ENCODE data around the gene IL10RB.
"Not testable (repeated sequence)": the region's sequence is repeated elsewhere in the genome, so short reads cannot be mapped to it uniquely, and the experiment has no call there.

IL10RB gene

GRCh38 chr21:33251119-33251518, 15.0 kb upstream of the IL10RB start:
- Mint-ChIP-seq H3K4me3 (no peak overlapping the region), H3K36me3 (peaks cover 81% of the 10 kb centered on the region), H3K27me3 (no peaks in the 10 kb centered on the region), H3K27ac (peak overlapping the region; percentile 9), H3K4me1 (peaks cover 21% of the 10 kb centered on the region), H3K9me3 (no peaks in the 10 kb centered on the region)
- no peak for ATAC-seq

GRCh38 chr21:33253382-33253781, 12.8 kb upstream of the IL10RB start:
- not testable (repeated sequence) for H3K27me3 Mint-ChIP-seq, H3K9me3 Mint-ChIP-seq, ATAC-seq, H3K4me3 Mint-ChIP-seq
- Mint-ChIP-seq H3K36me3 (peaks cover 81% of the 10 kb centered on the region), H3K4me1 (peaks cover 31% of the 10 kb centered on the region), H3K27ac (peak overlapping the region; percentile 22)

GRCh38 chr21:33254766-33255165, 11.4 kb upstream of the IL10RB start:
- Mint-ChIP-seq H3K9me3 (peaks cover 9% of the 10 kb centered on the region), H3K27ac (peak overlapping the region; percentile 54), H3K36me3 (peaks cover 75% of the 10 kb centered on the region), H3K4me3 (no peak overlapping the region), H3K27me3 (no peaks in the 10 kb centered on the region), H3K4me1 (peaks cover 34% of the 10 kb centered on the region)
- ATAC-seq = no peak

- ATAC-seq = peak; percentile 53
- Mint-ChIP-seq H3K4me3 (no peak overlapping the region), H3K4me1 (peaks cover 32% of the 10 kb centered on the region), H3K27ac (peak overlapping the region; percentile 54), H3K9me3 (peaks cover 9% of the 10 kb centered on the region), H3K36me3 (peaks cover 69% of the 10 kb centered on the region), H3K27me3 (no peaks in the 10 kb centered on the region)
These were observed 10.8 kb upstream of the IL10RB start for GRCh38 chr21:33255404-33255803.

GRCh38 chr21:33256019-33256418, 10.1 kb upstream of the IL10RB start:
- Mint-ChIP-seq H3K9me3 (peaks cover 9% of the 10 kb centered on the region), H3K4me1 (peaks cover 32% of the 10 kb centered on the region), H3K4me3 (no peak overlapping the region), H3K36me3 (peaks cover 63% of the 10 kb centered on the region), H3K27ac (peak overlapping the region; percentile 52), H3K27me3 (no peaks in the 10 kb centered on the region)
- ATAC-seq = no peak

GRCh38 chr21:33257094-33257803, 8.9 kb upstream of the IL10RB start:
- Mint-ChIP-seq H3K4me3 (no peak overlapping the region), H3K27me3 (no peaks in the 10 kb centered on the region), H3K4me1 (peaks cover 39% of the 10 kb centered on the region), H3K36me3 (peaks cover 57% of the 10 kb centered on the region), H3K9me3 (peaks cover 9% of the 10 kb centered on the region), H3K27ac (peak overlapping the region; percentile 52)
- ATAC-seq = no peak

- peaks cover 9% of the 10 kb centered on the region for H3K9me3 Mint-ChIP-seq
- H3K4me1 Mint-ChIP-seq = peaks cover 39% of the 10 kb centered on the region
- H3K4me3 Mint-ChIP-seq = no peak overlapping the region
- peak overlapping the region; percentile 52 for H3K27ac Mint-ChIP-seq
- H3K36me3 Mint-ChIP-seq = peaks cover 57% of the 10 kb centered on the region
- no peak for ATAC-seq
- no peaks in the 10 kb centered on the region for H3K27me3 Mint-ChIP-seq
These were observed 7.7 kb upstream of the IL10RB start for GRCh38 chr21:33258475-33258874.

GRCh38 chr21:33259428-33259827, 6.7 kb upstream of the IL10RB start:
- no peaks in the 10 kb centered on the region for H3K27me3 Mint-ChIP-seq
- peaks cover 9% of the 10 kb centered on the region for H3K9me3 Mint-ChIP-seq
- no peak overlapping the region for H3K4me3 Mint-ChIP-seq
- peaks cover 62% of the 10 kb centered on the region for H3K36me3 Mint-ChIP-seq
- H3K27ac Mint-ChIP-seq = peak overlapping the region; percentile 52
- H3K4me1 Mint-ChIP-seq = peaks cover 43% of the 10 kb centered on the region
- no peak for ATAC-seq

- Mint-ChIP-seq H3K9me3 (peaks cover 9% of the 10 kb centered on the region), H3K27ac (peak overlapping the region; percentile 22), H3K27me3 (no peaks in the 10 kb centered on the region), H3K4me1 (peaks cover 38% of the 10 kb centered on the region), H3K4me3 (no peak overlapping the region), H3K36me3 (peaks cover 56% of the 10 kb centered on the region)
- ATAC-seq = no peak
These were observed 6.2 kb upstream of the IL10RB start for GRCh38 chr21:33259995-33260394.

- Mint-ChIP-seq H3K4me1 (peaks cover 43% of the 10 kb centered on the region), H3K27ac (peak overlapping the region; percentile 63), H3K36me3 (peaks cover 43% of the 10 kb centered on the region), H3K9me3 (peaks cover 7% of the 10 kb centered on the region), H3K27me3 (no peaks in the 10 kb centered on the region), H3K4me3 (no peak overlapping the region)
- no peak for ATAC-seq
These were observed 4.5 kb upstream of the IL10RB start for GRCh38 chr21:33261635-33262034.

- H3K4me3 Mint-ChIP-seq = no peak overlapping the region
- peaks cover 32% of the 10 kb centered on the region for H3K36me3 Mint-ChIP-seq
- peaks cover 46% of the 10 kb centered on the region for H3K4me1 Mint-ChIP-seq
- peak overlapping the region; percentile 63 for H3K27ac Mint-ChIP-seq
- H3K9me3 Mint-ChIP-seq = no peaks in the 10 kb centered on the region
- H3K27me3 Mint-ChIP-seq = no peaks in the 10 kb centered on the region
- no peak for ATAC-seq
These were observed 3.2 kb upstream of the IL10RB start for GRCh38 chr21:33262921-33263320.

- no peak overlapping the region for H3K27ac Mint-ChIP-seq
These were observed 1.6 kb upstream of the IL10RB start for GRCh38 chr21:33264561-33264960.

GRCh38 chr21:33265664-33266049, 510 bp upstream of the IL10RB start:
- Mint-ChIP-seq H3K27me3 (no peaks in the 10 kb centered on the region), H3K36me3 (peaks cover 38% of the 10 kb centered on the region), H3K4me3 (peak overlapping the region; percentile 98), H3K4me1 (peaks cover 63% of the 10 kb centered on the region), H3K27ac (peak overlapping the region; percentile 94), H3K9me3 (no peaks in the 10 kb centered on the region)
- ATAC-seq = peak; percentile 90

More at GRCh38 chr21:33264561-33264960, 1.6 kb upstream of the IL10RB start:
- no peaks in the 10 kb centered on the region for H3K9me3 Mint-ChIP-seq
- no peak for ATAC-seq
- H3K4me1 Mint-ChIP-seq = peaks cover 53% of the 10 kb centered on the region
- no peak overlapping the region for H3K4me3 Mint-ChIP-seq
- H3K36me3 Mint-ChIP-seq = peaks cover 30% of the 10 kb centered on the region
- no peaks in the 10 kb centered on the region for H3K27me3 Mint-ChIP-seq

GRCh38 chr21:33266789-33267135, 595 bp downstream of the IL10RB start:
- Mint-ChIP-seq H3K36me3 (peaks cover 44% of the 10 kb centered on the region), H3K9me3 (no peaks in the 10 kb centered on the region), H3K4me1 (peaks cover 69% of the 10 kb centered on the region)

GRCh38 chr21:33267250-33267649, 1.1 kb downstream of the IL10RB start:
- H3K27ac Mint-ChIP-seq = peak overlapping the region; percentile 94
- peaks cover 68% of the 10 kb centered on the region for H3K4me1 Mint-ChIP-seq
- no peaks in the 10 kb centered on the region for H3K27me3 Mint-ChIP-seq
- H3K4me3 Mint-ChIP-seq = peak overlapping the region; percentile 98
- H3K36me3 Mint-ChIP-seq = peaks cover 44% of the 10 kb centered on the region
- ATAC-seq = no peak
- no peaks in the 10 kb centered on the region for H3K9me3 Mint-ChIP-seq

More at GRCh38 chr21:33266789-33267135, 595 bp downstream of the IL10RB start:
- no peaks in the 10 kb centered on the region for H3K27me3 Mint-ChIP-seq
- H3K4me3 Mint-ChIP-seq = peak overlapping the region; percentile 98
- peak; percentile 37 for ATAC-seq
- peak overlapping the region; percentile 94 for H3K27ac Mint-ChIP-seq

- Mint-ChIP-seq H3K4me3 (peak overlapping the region; percentile 98), H3K36me3 (peaks cover 44% of the 10 kb centered on the region), H3K27me3 (no peaks in the 10 kb centered on the region), H3K4me1 (peaks cover 74% of the 10 kb centered on the region), H3K27ac (peak overlapping the region; percentile 94), H3K9me3 (no peaks in the 10 kb centered on the region)
- no peak for ATAC-seq
These were observed 2.2 kb downstream of the IL10RB start for GRCh38 chr21:33268393-33268736.

All from stimulated activated memory B cell treated with anti-CD40 and anti-IgM and Interleukin-4, amounts not matched to agents 10 μg/mL and 1 μg/mL and 100 μg/mL, for 72 hours (primary cell).